NB4 (cell line): ENCODE measurements around the gene AFAP1.

Experiments
- DNase-seq: peaks from one replicate; pipeline ENCODE4 v3.0.0; 2010; ENCODE audit warnings: low read depth
- H3K4me3 ChIP-seq: one replicate; pipeline ENCODE4 v1.5.1; 2011; ENCODE audit warnings: mild to moderate bottlenecking, low read depth, low read length, moderate library complexity
- MYC ChIP-seq: IDR thresholded peaks from 2 replicates; pipeline ENCODE4 v1.6.1; 2011; ENCODE audit warnings: low read depth, low read length
- POLR2A ChIP-seq: IDR thresholded peaks from 2 replicates; pipeline ENCODE4 v1.6.1; 2011; ENCODE audit warnings: mild to moderate bottlenecking; ENCODE audit not compliant: insufficient read length; ENCODE audit errors: extremely low read depth
- TF ChIP-seq, protein P1 (sequence below): IDR thresholded peaks from one replicate; pipeline ENCODE4 v1.5.1; 2012; ENCODE audit warnings: low read depth, low read length
- TF ChIP-seq, protein P2 (sequence below): IDR thresholded peaks from 2 replicates; pipeline ENCODE4 v1.6.1; 2011; ENCODE audit warnings: low read depth, low read length

AFAP1 gene

GRCh38 chr4:7956934-7957656 lies 17.4 kb upstream of the AFAP1 start:
- no peak for DNase-seq
- TF ChIP-seq, protein P1, sequence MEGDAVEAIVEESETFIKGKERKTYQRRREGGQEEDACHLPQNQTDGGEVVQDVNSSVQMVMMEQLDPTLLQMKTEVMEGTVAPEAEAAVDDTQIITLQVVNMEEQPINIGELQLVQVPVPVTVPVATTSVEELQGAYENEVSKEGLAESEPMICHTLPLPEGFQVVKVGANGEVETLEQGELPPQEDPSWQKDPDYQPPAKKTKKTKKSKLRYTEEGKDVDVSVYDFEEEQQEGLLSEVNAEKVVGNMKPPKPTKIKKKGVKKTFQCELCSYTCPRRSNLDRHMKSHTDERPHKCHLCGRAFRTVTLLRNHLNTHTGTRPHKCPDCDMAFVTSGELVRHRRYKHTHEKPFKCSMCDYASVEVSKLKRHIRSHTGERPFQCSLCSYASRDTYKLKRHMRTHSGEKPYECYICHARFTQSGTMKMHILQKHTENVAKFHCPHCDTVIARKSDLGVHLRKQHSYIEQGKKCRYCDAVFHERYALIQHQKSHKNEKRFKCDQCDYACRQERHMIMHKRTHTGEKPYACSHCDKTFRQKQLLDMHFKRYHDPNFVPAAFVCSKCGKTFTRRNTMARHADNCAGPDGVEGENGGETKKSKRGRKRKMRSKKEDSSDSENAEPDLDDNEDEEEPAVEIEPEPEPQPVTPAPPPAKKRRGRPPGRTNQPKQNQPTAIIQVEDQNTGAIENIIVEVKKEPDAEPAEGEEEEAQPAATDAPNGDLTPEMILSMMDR: no peak
- no peak for TF ChIP-seq MYC
- TF ChIP-seq, protein P2, sequence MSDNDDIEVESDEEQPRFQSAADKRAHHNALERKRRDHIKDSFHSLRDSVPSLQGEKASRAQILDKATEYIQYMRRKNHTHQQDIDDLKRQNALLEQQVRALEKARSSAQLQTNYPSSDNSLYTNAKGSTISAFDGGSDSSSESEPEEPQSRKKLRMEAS: no peak
- no peak for TF ChIP-seq POLR2A
- no peak overlapping the region for H3K4me3 ChIP-seq

DNA sequence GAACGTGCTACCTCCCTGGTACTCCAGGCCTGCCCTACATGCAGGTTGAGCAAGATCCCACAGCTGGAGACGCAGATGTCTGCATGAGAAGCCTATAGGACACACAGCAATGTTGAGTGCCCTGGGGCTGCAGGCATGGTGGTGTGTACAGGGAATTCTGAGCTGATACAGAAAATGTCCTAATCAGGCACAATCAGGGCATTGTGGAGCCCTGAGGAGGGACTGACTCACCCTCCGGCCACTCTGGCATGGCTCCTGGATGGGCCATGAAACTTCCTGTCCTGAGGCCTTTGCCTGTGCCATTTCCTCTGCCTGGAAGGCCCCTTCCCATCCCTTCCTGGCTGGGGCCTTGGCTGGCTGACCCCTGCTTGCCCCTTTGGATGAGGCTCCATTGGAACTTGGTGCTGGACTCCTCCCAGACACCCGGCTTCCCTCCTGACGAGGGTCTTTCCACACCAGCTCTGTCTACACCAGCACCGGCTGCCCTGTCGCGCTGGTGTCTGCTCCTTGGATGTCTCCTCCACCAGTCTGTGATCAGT lies 16.7 kb upstream of the AFAP1 start:
- TF ChIP-seq POLR2A: no peak
- TF ChIP-seq MYC: no peak
- TF ChIP-seq, protein P2: no peak
- TF ChIP-seq, protein P1: no peak
- DNase-seq: no peak
- H3K4me3 ChIP-seq: no peak overlapping the region

- TF ChIP-seq, protein P1: no peak
- TF ChIP-seq MYC: no peak
- TF ChIP-seq, protein P2: no peak
- no peak for TF ChIP-seq POLR2A
- no peak for DNase-seq
- H3K4me3 ChIP-seq: no peak overlapping the region
Observed at GRCh38 chr4:7955393-7955792, 15.7 kb upstream of the AFAP1 start.

DNA sequence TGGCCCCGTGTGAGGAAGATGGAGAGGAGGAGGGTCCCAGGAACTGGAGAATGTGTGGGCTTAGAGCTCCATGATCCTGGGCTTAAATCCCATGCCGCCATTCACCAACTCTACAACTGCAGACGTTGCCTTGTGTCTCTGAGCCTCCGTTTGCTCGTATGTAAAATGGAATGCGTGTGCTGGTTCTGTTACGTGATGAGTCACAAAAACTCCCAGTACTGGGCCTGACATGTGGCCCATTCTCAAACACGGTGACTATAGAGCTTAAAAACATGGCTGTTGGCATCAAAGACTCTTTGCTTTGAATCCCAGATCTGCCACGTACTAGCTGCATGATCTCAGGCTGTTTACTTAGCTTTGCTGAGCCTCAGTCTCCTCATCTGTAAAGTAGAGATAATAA lies 13.0 kb upstream of the AFAP1 start:
- TF ChIP-seq POLR2A (no peak), MYC (no peak)
- TF ChIP-seq, protein P2: no peak
- TF ChIP-seq, protein P1: no peak
- H3K4me3 ChIP-seq: no peak overlapping the region
- no peak for DNase-seq

GRCh38 chr4:7950301-7951092 lies 10.8 kb upstream of the AFAP1 start:
- DNase-seq: no peak
- H3K4me3 ChIP-seq: no peak overlapping the region
- TF ChIP-seq, protein P2: no peak
- TF ChIP-seq POLR2A (no peak), MYC (no peak)
- TF ChIP-seq, protein P1: no peak
